ENCODE data around the gene BCR. TPM values are rescaled to one million over a fixed set of nuclear protein-coding genes. Genes with fewer than 3 reads are reported as not detected.

Gene BCR
- total RNA-seq, 1 experiment from 2014 or later: 77.0 TPM

DNA sequence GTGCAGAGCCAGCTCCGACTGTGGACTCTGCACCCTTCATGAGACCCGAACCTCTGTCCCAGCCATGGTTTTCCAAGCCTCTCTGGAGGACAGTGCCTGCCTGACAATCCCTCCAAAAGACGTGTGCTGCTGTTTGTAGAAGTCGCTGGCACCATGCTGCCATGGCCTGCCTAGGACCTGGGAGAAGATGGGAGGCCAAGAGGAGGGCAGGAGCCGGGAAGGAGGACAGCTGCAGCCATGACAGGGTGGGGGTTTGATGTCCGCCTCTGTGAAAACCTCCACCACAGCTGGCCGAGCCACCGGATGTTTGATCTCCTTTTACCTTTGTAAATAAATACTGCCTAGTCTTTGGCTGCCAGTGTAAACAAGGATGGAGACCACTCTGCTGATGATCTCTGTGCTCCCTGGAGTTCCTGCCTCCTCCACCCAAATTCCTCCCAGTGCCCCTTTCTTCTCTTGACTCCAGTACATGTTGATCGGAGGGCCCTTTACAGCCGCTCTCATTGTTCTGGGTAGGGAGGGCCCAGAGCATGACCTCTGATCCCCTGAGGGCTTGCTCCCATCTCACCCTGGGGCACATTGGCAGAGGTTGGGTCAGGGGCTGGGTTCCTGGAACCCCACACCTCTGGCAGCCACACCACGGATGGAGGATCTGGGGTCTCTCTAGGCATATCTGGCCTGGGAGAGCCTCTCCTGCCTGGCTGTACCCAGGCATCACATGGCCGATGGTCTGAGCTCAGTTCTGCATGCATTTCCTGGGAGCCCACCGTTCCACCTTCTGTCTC is 66.9 kb downstream of the BCR start:
- Histone ChIP-seq H2BK5ac (ENCODE audit: insufficient read length, low read length) (no peak overlapping the region), H2BK12ac (ENCODE audit: insufficient read length, low read depth, low read length) (no peak overlapping the region), H3K4me1 (ENCODE audit: insufficient read depth, low read length) (peaks cover 26% of the 10 kb centered on the region), H3T11ph (ENCODE audit: low read length) (no peak overlapping the region), H3K4me2 (ENCODE audit: insufficient read depth, insufficient read length, low read length) (no peak overlapping the region), H2AFZ (ENCODE audit: low read length) (no peak overlapping the region), H3K27me3 (ENCODE audit: insufficient read depth, low read length) (no peaks in the 10 kb centered on the region), H4K20me1 (ENCODE audit: control insufficient read depth, insufficient read depth, insufficient read length) (no peaks in the 10 kb centered on the region), H3K14ac (ENCODE audit: insufficient read depth, low read length) (no peak overlapping the region), H2BK120ac (ENCODE audit: low read depth, low read length, poor library complexity, severe bottlenecking) (no peak overlapping the region), H4K8ac (replicated peaks; ENCODE audit: insufficient read length, low read depth, low read length) (no peak overlapping the region), H4K91ac (ENCODE audit: insufficient read length, low read depth, low read length) (no peak overlapping the region), H3K23me2 (ENCODE audit: insufficient read length, low read depth, low read length, poor library complexity, severe bottlenecking) (peaks cover 4% of the 10 kb centered on the region), H3K79me2 (ENCODE audit: insufficient read depth, low read length) (peaks cover 29% of the 10 kb centered on the region; the same call in 1 of the 2 replicates), H3K79me1 (ENCODE audit: insufficient read depth, low read depth, low read length, poor library complexity, severe bottlenecking) (peaks cover 14% of the 10 kb centered on the region), H2BK15ac (ENCODE audit: low read depth, low read length) (no peak overlapping the region), H4K5ac (ENCODE audit: insufficient read length, low read depth, low read length) (no peak overlapping the region), H3K27ac (ENCODE audit: insufficient read length, low read depth, low read length) (no peak overlapping the region), H3K4ac (ENCODE audit: low read depth, low read length) (no peak overlapping the region), H2BK20ac (ENCODE audit: low read depth, low read length, poor library complexity, severe bottlenecking) (no peak overlapping the region), H3K23ac (ENCODE audit: insufficient read length, low read depth, low read length) (no peak overlapping the region), H2AK5ac (ENCODE audit: insufficient read length, low read length) (no peak overlapping the region), H3K56ac (ENCODE audit: insufficient read length, low read depth, low read length) (no peak overlapping the region), H3K9me3 (ENCODE audit: control insufficient read depth, low read depth, low read length) (no peaks in the 10 kb centered on the region), H3K18ac (ENCODE audit: insufficient read length, low read depth, low read length) (no peak overlapping the region), H3K9ac (ENCODE audit: extremely low read depth, insufficient read length, low read length) (no peak overlapping the region)
- Mint-ChIP-seq H3K4me1 (peaks cover 90 to 94% of the 10 kb centered on the region in 2 experiments), H3K9me3 (no peaks in the 10 kb centered on the region; a peak in 1 of 5 replicates), H3K27ac (peak overlapping the region; percentile 78 to 97 (median 85)), H3K27me3 (ENCODE audit: low read depth) (no peaks in the 10 kb centered on the region), H3K4me3 (no peak overlapping the region; a peak in 1 of 5 replicates), H3K36me3 (ENCODE audit: insufficient read depth in 1 of 3, low read depth in 3 of 3) (peaks cover 2 to 8% (median 7%) of the 10 kb centered on the region in 3 experiments; a peak in 6 of 7 replicates)
- no CpG with 5 or more reads among the region's 13 CpGs for WGBS (ENCODE audit: extremely low coverage, insufficient read length, low lambda C conversion rate)
- DNase-seq: no peak
- no peak for TF ChIP-seq CTCF (conservative IDR thresholded peaks at IDR 0.05)
